ENCODE measurements around the gene ARHGEF6. TPM values are rescaled to one million over a fixed set of nuclear protein-coding genes. Genes with fewer than 3 reads are reported as not detected.
"Not testable (repeated sequence)": the region's sequence is repeated elsewhere in the genome, so short reads cannot be mapped to it uniquely, and the experiment has no call there.

ARHGEF6 gene
- total and polyA plus RNA-seq, 10 donors, result 13.1 to 70.1 (median 55.8) TPM

- H3K4me3 ChIP-seq, result no peak overlapping the region
These were observed 45.0 kb upstream of the ARHGEF6 start for GRCh38 chrX:136825771-136826170.

GRCh38 chrX:136823175-136823574 lies 42.4 kb upstream of the ARHGEF6 start:
- 94 to 100% (median 95%) methylated on average over 1 of the region's 1 CpG for WGBS, 5 donors
- Histone ChIP-seq H3K27ac (no peak overlapping the region), H3K4me1 (no peaks in the 10 kb centered on the region), H3K27me3 (replicated peaks in 1 of 7) (no peaks in the 10 kb centered on the region), H3K4me3 (no peak overlapping the region), H3K9me3 (no peaks in the 10 kb centered on the region), H3K36me3 (no peaks in the 10 kb centered on the region)
- intact Hi-C loops (cut with DNase I; ENCODE audit: low total_unique reads), result no loop called here
- TF ChIP-seq POLR2AphosphoS5 (IDR thresholded peaks at IDR 0.05) (no peak), POLR2A (IDR thresholded peaks at IDR 0.05) (no peak), CTCF (IDR thresholded peaks at IDR 0.05 in 8 of 11, conservative IDR thresholded peaks at IDR 0.05 in 3 of 11) (no peak)
- DNase-seq, result no peak

More at GRCh38 chrX:136825771-136826170, 45.0 kb upstream of the ARHGEF6 start:
- intact Hi-C loops (cut with DNase I; ENCODE audit: low total_unique reads), result no loop called here
- H3K9me3 ChIP-seq, result no peaks in the 10 kb centered on the region
- no peaks in the 10 kb centered on the region for H3K36me3 ChIP-seq
- 67 to 95% (median 81%) methylated on average over 2 of the region's 2 CpGs for WGBS, 5 donors
- no peaks in the 10 kb centered on the region for H3K27me3 ChIP-seq (replicated peaks in 1 of 7)
- TF ChIP-seq CTCF (IDR thresholded peaks at IDR 0.05 in 8 of 11, conservative IDR thresholded peaks at IDR 0.05 in 3 of 11) (no peak), POLR2AphosphoS5 (IDR thresholded peaks at IDR 0.05) (no peak), POLR2A (IDR thresholded peaks at IDR 0.05) (no peak)
- peaks cover 0 to 9% (median 0%) of the 10 kb centered on the region in 6 donors for H3K4me1 ChIP-seq
- no peak overlapping the region for H3K27ac ChIP-seq
- no peak for DNase-seq

GRCh38 chrX:136822337-136823095 lies 41.8 kb upstream of the ARHGEF6 start:
- no peak for TF ChIP-seq POLR2AphosphoS5 (IDR thresholded peaks at IDR 0.05)
- no peak for TF ChIP-seq CTCF (IDR thresholded peaks at IDR 0.05 in 8 of 11, conservative IDR thresholded peaks at IDR 0.05 in 3 of 11)
- no peak for TF ChIP-seq POLR2A (IDR thresholded peaks at IDR 0.05)
- intact Hi-C loops (cut with DNase I; ENCODE audit: low total_unique reads), result no loop called here
- Histone ChIP-seq H3K36me3 (no peaks in the 10 kb centered on the region), H3K27ac (no peak overlapping the region), H3K4me1 (no peaks in the 10 kb centered on the region), H3K9me3 (no peaks in the 10 kb centered on the region), H3K27me3 (replicated peaks in 1 of 7) (no peaks in the 10 kb centered on the region), H3K4me3 (no peak overlapping the region)
- WGBS, 5 donors, result 88 to 99% (median 89%) methylated on average over 5 of the region's 5 CpGs
- no peak for DNase-seq

- intact Hi-C loops (cut with DNase I; ENCODE audit: low total_unique reads); H3K4me3 ChIP-seq; DNase-seq; H3K36me3 ChIP-seq; H3K4me1 ChIP-seq; H3K9me3 ChIP-seq; H3K27me3 ChIP-seq (replicated peaks in 1 of 7): not testable (repeated sequence)
- H3K27ac ChIP-seq, result peak overlapping the region in 2 of 8 donors; percentile 8 to 43
- WGBS, 5 donors, result 91 to 99% (median 94%) methylated on average over 9 of the region's 9 CpGs
These were observed 39.0 kb upstream of the ARHGEF6 start for GRCh38 chrX:136819756-136820155.

Data from spleen (tissue), 11 donors.